Stimulated activated naive B cell treated with anti-CD40 and anti-IgM and Interleukin-4, amounts not matched to agents 10 μg/mL and 1 μg/mL and 100 μg/mL, for 72 hours (primary cell): ENCODE results near the gene FAXDC2.

ENCODE experiments used
- ATAC-seq, 2 donors: fragments of 150-1000 bp; cut with Tn5 transposase; replicated peaks; 2 replicates each; pipeline ENCODE4 v1.10.0; 2021; ENCODE audit warnings: moderate library complexity in 1 of 2
- DNase-seq: peaks from one replicate; pipeline ENCODE4 v3.0.0; 2021
- H3K27ac Mint-ChIP-seq: one replicate; pipeline ENCODE4 v1.8.0; 2022; ENCODE audit warnings: mild to moderate bottlenecking, mixed read lengths
- H3K27me3 Mint-ChIP-seq, 2 donors: one replicate each; pipeline ENCODE4 v1.8.0; 2022; ENCODE audit warnings: mixed read lengths in 2 of 2
- H3K36me3 Mint-ChIP-seq, 2 donors: one replicate each; pipeline ENCODE4 v1.8.0; 2022; ENCODE audit warnings: mixed read lengths in 2 of 2, mild to moderate bottlenecking in 1 of 2
- H3K4me1 Mint-ChIP-seq, 2 donors: one replicate each; pipeline ENCODE4 v1.8.0; 2022; ENCODE audit warnings: mixed read lengths in 2 of 2, mild to moderate bottlenecking in 1 of 2
- H3K4me3 Mint-ChIP-seq, 2 donors: one replicate each; pipeline ENCODE4 v1.8.0; 2022; ENCODE audit warnings: mild to moderate bottlenecking in 2 of 2, mixed read lengths in 2 of 2, moderate library complexity in 1 of 2
- H3K9me3 Mint-ChIP-seq, 2 donors: one replicate each; pipeline ENCODE4 v1.8.0; 2022; ENCODE audit warnings: mixed read lengths in 2 of 2, mild to moderate bottlenecking in 1 of 2

Gene FAXDC2

GRCh38 chr5:154871734-154872133 lies 21.3 kb upstream of the FAXDC2 start:
- ATAC-seq = no peak
- no peaks in the 10 kb centered on the region for H3K27me3 Mint-ChIP-seq
- H3K4me3 Mint-ChIP-seq = no peak overlapping the region
- H3K36me3 Mint-ChIP-seq = peaks cover 45 to 53% of the 10 kb centered on the region in 2 donors
- peaks cover 4% of the 10 kb centered on the region in 2 donors for H3K4me1 Mint-ChIP-seq
- no peaks in the 10 kb centered on the region for H3K9me3 Mint-ChIP-seq
- H3K27ac Mint-ChIP-seq = no peak overlapping the region
- no peak for DNase-seq

GRCh38 chr5:154868702-154869101 lies 18.3 kb upstream of the FAXDC2 start:
- Mint-ChIP-seq H3K27ac (no peak overlapping the region), H3K4me1 (peaks cover 4 to 12% of the 10 kb centered on the region in 2 donors), H3K4me3 (no peak overlapping the region), H3K27me3 (no peaks in the 10 kb centered on the region), H3K36me3 (peaks cover 34 to 47% of the 10 kb centered on the region in 2 donors), H3K9me3 (no peaks in the 10 kb centered on the region)
- no peak for DNase-seq
- no peak for ATAC-seq

GRCh38 chr5:154866841-154867240 lies 16.4 kb upstream of the FAXDC2 start:
- DNase-seq (no peak), ATAC-seq (no peak)
- peaks cover 40 to 47% of the 10 kb centered on the region in 2 donors for H3K36me3 Mint-ChIP-seq
- H3K4me3 Mint-ChIP-seq = no peak overlapping the region
- H3K4me1 Mint-ChIP-seq = peaks cover 15 to 29% of the 10 kb centered on the region in 2 donors
- no peaks in the 10 kb centered on the region for H3K27me3 Mint-ChIP-seq
- no peak overlapping the region for H3K27ac Mint-ChIP-seq
- no peaks in the 10 kb centered on the region for H3K9me3 Mint-ChIP-seq

- Mint-ChIP-seq H3K4me3 (no peak overlapping the region), H3K4me1 (peaks cover 22 to 41% of the 10 kb centered on the region in 2 donors), H3K9me3 (no peaks in the 10 kb centered on the region), H3K27me3 (no peaks in the 10 kb centered on the region), H3K36me3 (peaks cover 37 to 42% of the 10 kb centered on the region in 2 donors), H3K27ac (peak overlapping the region; percentile 14)
- DNase-seq (no peak), ATAC-seq (no peak)
These were observed 15.2 kb upstream of the FAXDC2 start for GRCh38 chr5:154865466-154866184.

GRCh38 chr5:154863291-154864080 lies 13.1 kb upstream of the FAXDC2 start:
- H3K4me3 Mint-ChIP-seq = no peak overlapping the region
- peaks cover 33 to 41% of the 10 kb centered on the region in 2 donors for H3K36me3 Mint-ChIP-seq
- no peak overlapping the region for H3K27ac Mint-ChIP-seq
- ATAC-seq = no peak
- no peaks in the 10 kb centered on the region for H3K27me3 Mint-ChIP-seq
- no peak for DNase-seq
- no peaks in the 10 kb centered on the region for H3K9me3 Mint-ChIP-seq
- peaks cover 26 to 50% of the 10 kb centered on the region in 2 donors for H3K4me1 Mint-ChIP-seq

- H3K27ac Mint-ChIP-seq = peak overlapping the region; percentile 11
- H3K27me3 Mint-ChIP-seq = no peaks in the 10 kb centered on the region
- H3K9me3 Mint-ChIP-seq = no peaks in the 10 kb centered on the region
- H3K4me3 Mint-ChIP-seq = peak overlapping the region; percentile 23 to 56
- peaks cover 26 to 49% of the 10 kb centered on the region in 2 donors for H3K4me1 Mint-ChIP-seq
- H3K36me3 Mint-ChIP-seq = peaks cover 34 to 38% of the 10 kb centered on the region in 2 donors
- no peak for DNase-seq
- ATAC-seq = no peak
These were observed 12.4 kb upstream of the FAXDC2 start for GRCh38 chr5:154862766-154863165.

GRCh38 chr5:154861946-154862345 lies 11.5 kb upstream of the FAXDC2 start:
- peaks cover 29 to 54% of the 10 kb centered on the region in 2 donors for H3K4me1 Mint-ChIP-seq
- peak overlapping the region in 1 of 2 donors; percentile 61 for H3K4me3 Mint-ChIP-seq
- ATAC-seq (no peak), DNase-seq (no peak)
- H3K27ac Mint-ChIP-seq = peak overlapping the region; percentile 59
- peaks cover 34% of the 10 kb centered on the region in 2 donors for H3K36me3 Mint-ChIP-seq
- no peaks in the 10 kb centered on the region for H3K27me3 Mint-ChIP-seq
- H3K9me3 Mint-ChIP-seq = no peaks in the 10 kb centered on the region

GRCh38 chr5:154860765-154861164 lies 10.4 kb upstream of the FAXDC2 start:
- no peak for DNase-seq
- ATAC-seq = no peak
- Mint-ChIP-seq H3K27ac (peak overlapping the region; percentile 84), H3K4me3 (peak overlapping the region; percentile 94 to 97), H3K27me3 (no peaks in the 10 kb centered on the region), H3K4me1 (peaks cover 30 to 58% of the 10 kb centered on the region in 2 donors), H3K36me3 (peaks cover 28% of the 10 kb centered on the region in 2 donors), H3K9me3 (no peaks in the 10 kb centered on the region)

- DNase-seq (no peak), ATAC-seq (no peak)
- peak overlapping the region; percentile 76 for H3K27ac Mint-ChIP-seq
- no peaks in the 10 kb centered on the region for H3K27me3 Mint-ChIP-seq
- H3K4me1 Mint-ChIP-seq = peaks cover 30 to 58% of the 10 kb centered on the region in 2 donors
- H3K9me3 Mint-ChIP-seq = no peaks in the 10 kb centered on the region
- peaks cover 21 to 22% of the 10 kb centered on the region in 2 donors for H3K36me3 Mint-ChIP-seq
- H3K4me3 Mint-ChIP-seq = peak overlapping the region; percentile 94 to 97
These were observed 9.7 kb upstream of the FAXDC2 start for GRCh38 chr5:154860123-154860522.

- Mint-ChIP-seq H3K9me3 (no peaks in the 10 kb centered on the region), H3K4me1 (peaks cover 30 to 53% of the 10 kb centered on the region in 2 donors), H3K36me3 (peaks cover 16 to 21% of the 10 kb centered on the region in 2 donors), H3K27me3 (no peaks in the 10 kb centered on the region), H3K27ac (peak overlapping the region; percentile 98), H3K4me3 (peak overlapping the region; percentile 94 to 97)
- no peak for DNase-seq
- peak; percentile 24 to 25 for ATAC-seq
These were observed 8.8 kb upstream of the FAXDC2 start for GRCh38 chr5:154858972-154859871.

GRCh38 chr5:154858297-154858971 lies 8.0 kb upstream of the FAXDC2 start, which contains the start of gene CNOT8:
TSS of gene CNOT8 (plus strand) at chr5:154858627. CDS start at chr5:154863279, 4,652 bp downstream.
- peaks cover 29 to 49% of the 10 kb centered on the region in 2 donors for H3K4me1 Mint-ChIP-seq
- peak within 1 kb of the TSS; percentile 98 for H3K27ac Mint-ChIP-seq
- H3K27me3 Mint-ChIP-seq = no peaks in the 10 kb centered on the region
- peak within 1 kb of the TSS; percentile 94 to 97 for H3K4me3 Mint-ChIP-seq
- DNase-seq = peak; percentile 98
- peaks cover 21 to 27% of the 10 kb centered on the region in 2 donors for H3K36me3 Mint-ChIP-seq
- H3K9me3 Mint-ChIP-seq = no peaks in the 10 kb centered on the region
- ATAC-seq = peak; percentile 85 to 87

- peak; percentile 81 for DNase-seq
- peaks cover 15 to 21% of the 10 kb centered on the region in 2 donors for H3K36me3 Mint-ChIP-seq
- peak overlapping the region; percentile 94 to 97 for H3K4me3 Mint-ChIP-seq
- peaks cover 23 to 42% of the 10 kb centered on the region in 2 donors for H3K4me1 Mint-ChIP-seq
- H3K27me3 Mint-ChIP-seq = no peaks in the 10 kb centered on the region
- peak overlapping the region; percentile 98 for H3K27ac Mint-ChIP-seq
- H3K9me3 Mint-ChIP-seq = no peaks in the 10 kb centered on the region
- ATAC-seq = peak; percentile 64 to 70
These were observed 7.3 kb upstream of the FAXDC2 start for GRCh38 chr5:154857530-154858296.

GRCh38 chr5:154851351-154851750 lies 948 bp upstream of the FAXDC2 start:
- no peaks in the 10 kb centered on the region for H3K27me3 Mint-ChIP-seq
- H3K4me3 Mint-ChIP-seq = no peak overlapping the region
- H3K9me3 Mint-ChIP-seq = no peaks in the 10 kb centered on the region
- ATAC-seq (no peak), DNase-seq (no peak)
- peaks cover 6 to 11% of the 10 kb centered on the region in 2 donors for H3K36me3 Mint-ChIP-seq
- H3K27ac Mint-ChIP-seq = no peak overlapping the region
- peaks cover 8 to 18% of the 10 kb centered on the region in 2 donors for H3K4me1 Mint-ChIP-seq
